ENCODE data around the gene CD200R1L. TPM values are rescaled to one million over a fixed set of nuclear protein-coding genes. Genes with fewer than 3 reads are reported as not detected.

The CD200R1L gene
- total RNA-seq, 2 experiments from 2014 or later = not detected

DNA sequence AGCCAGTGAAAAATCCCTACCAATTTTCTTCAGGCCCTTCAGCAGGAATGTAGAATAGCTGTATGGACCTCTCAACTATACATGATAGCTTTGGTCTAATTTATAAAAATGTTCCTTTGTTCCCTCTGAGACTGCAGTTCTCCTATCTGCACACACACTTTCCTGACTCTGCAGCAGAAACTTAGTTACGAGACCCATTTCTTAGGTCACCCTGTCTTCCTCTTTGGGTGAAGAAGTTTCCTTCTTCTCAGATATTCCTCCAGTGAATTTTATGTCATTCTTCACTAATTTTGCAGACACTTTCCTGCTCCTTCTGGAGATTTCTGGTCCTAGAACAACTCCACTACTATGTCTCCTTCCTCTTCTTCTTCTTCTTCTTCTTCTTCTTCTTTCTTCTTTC, 42.6 kb downstream of the CD200R1L start:
- DNase-seq = no peak
- Mint-ChIP-seq H3K4me3 (no peak overlapping the region), H3K27ac (no peak overlapping the region), H3K27me3 (no peaks in the 10 kb centered on the region), H3K4me1 (ENCODE audit: low read depth) (peaks cover 41% of the 10 kb centered on the region), H3K36me3 (no peaks in the 10 kb centered on the region), H3K9me3 (no peaks in the 10 kb centered on the region)
- CTCF ChIA-PET = interaction anchor here (1.0 kb wide), 1 partner anchor 70 kb away, joined by 4 read pairs; no protein-coding TSS in a partner anchor
- POLR2A ChIA-PET = no interaction called here
- intact Hi-C loops (cut with micrococcal nuclease) = no loop called here

DNA sequence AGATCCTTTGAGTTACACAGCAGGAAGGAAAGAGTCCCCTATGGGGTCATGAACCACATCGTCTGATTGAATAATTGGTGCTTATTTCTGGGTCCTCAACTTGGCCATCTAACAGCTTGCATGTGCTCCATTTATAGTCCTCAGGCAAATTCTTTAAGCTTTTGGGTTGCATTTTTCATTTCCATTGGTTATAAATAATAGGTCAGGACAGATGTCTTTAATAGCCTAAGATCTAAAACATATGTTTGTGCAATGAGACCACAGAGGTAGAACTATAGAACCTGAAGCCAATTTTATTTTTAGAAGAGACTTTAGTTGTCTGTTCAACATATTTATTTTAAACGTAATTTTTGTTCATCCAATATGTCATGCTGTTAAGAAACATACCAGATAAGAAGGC, 43.2 kb downstream of the CD200R1L start:
- intact Hi-C loops (cut with micrococcal nuclease) = no loop called here
- ChIA-PET POLR2A (no interaction called here), CTCF (interaction anchor here (1.0 to 1.5 kb wide), 2 partner anchors 69 to 161 kb away, joined by 3 to 4 read pairs; no protein-coding TSS in a partner anchor)
- peaks cover 41% of the 10 kb centered on the region for H3K4me1 Mint-ChIP-seq (ENCODE audit: low read depth)
- DNase-seq = no peak
- H3K27ac Mint-ChIP-seq = no peak overlapping the region
- H3K27me3 Mint-ChIP-seq = no peaks in the 10 kb centered on the region
- no peak overlapping the region for H3K4me3 Mint-ChIP-seq
- H3K9me3 Mint-ChIP-seq = no peaks in the 10 kb centered on the region
- H3K36me3 Mint-ChIP-seq = no peaks in the 10 kb centered on the region

DNA sequence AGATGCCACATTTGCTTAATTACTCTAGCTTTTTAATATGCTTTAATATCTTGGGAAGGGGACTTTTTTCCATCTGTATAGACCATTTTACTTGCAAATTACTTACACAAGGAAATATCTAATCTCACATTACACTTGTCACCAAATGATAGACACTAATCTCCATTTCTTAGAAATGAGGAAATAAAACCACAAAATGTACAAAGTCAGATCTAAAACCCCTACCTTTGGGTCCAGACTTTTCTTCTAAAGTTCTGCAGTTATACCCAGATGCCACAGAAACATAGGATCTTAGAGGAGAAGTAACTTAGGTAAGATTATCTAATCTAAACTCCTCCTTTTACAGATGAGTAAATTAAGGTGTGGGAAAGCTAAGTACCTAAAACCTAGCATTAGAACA, 44.3 kb downstream of the CD200R1L start:
- ChIA-PET POLR2A (no interaction called here), CTCF (interaction anchor here (1.0 to 1.5 kb wide), 2 partner anchors 26 to 160 kb away, joined by 3 to 6 read pairs; no protein-coding TSS in a partner anchor)
- H3K27ac Mint-ChIP-seq = no peak overlapping the region
- no peaks in the 10 kb centered on the region for H3K36me3 Mint-ChIP-seq
- no peaks in the 10 kb centered on the region for H3K9me3 Mint-ChIP-seq
- intact Hi-C loops (cut with micrococcal nuclease) = no loop called here
- H3K4me3 Mint-ChIP-seq = no peak overlapping the region
- DNase-seq = no peak
- H3K27me3 Mint-ChIP-seq = no peaks in the 10 kb centered on the region
- H3K4me1 Mint-ChIP-seq (ENCODE audit: low read depth) = peaks cover 33% of the 10 kb centered on the region

GRCh38 chr3:112799946-112800345, 46.7 kb downstream of the CD200R1L start:
- CTCF ChIA-PET = interaction anchor here (0.6 kb wide), 1 partner anchor 10 kb away, joined by 3 read pairs; no protein-coding TSS in a partner anchor
- H3K36me3 Mint-ChIP-seq = no peaks in the 10 kb centered on the region
- intact Hi-C loops (cut with micrococcal nuclease) = no loop called here

GRCh38 chr3:112794622-112795172, 52.0 kb downstream of the CD200R1L start:
- Mint-ChIP-seq H3K27ac (no peak overlapping the region), H3K27me3 (no peaks in the 10 kb centered on the region), H3K36me3 (no peaks in the 10 kb centered on the region), H3K4me3 (no peak overlapping the region), H3K9me3 (no peaks in the 10 kb centered on the region), H3K4me1 (ENCODE audit: low read depth) (peaks cover 28% of the 10 kb centered on the region)
- ChIA-PET POLR2A (no interaction called here), CTCF (interaction anchor here (1.0 to 1.2 kb wide), 2 partner anchors 19 to 60 kb away, joined by 3 to 4 read pairs; no protein-coding TSS in a partner anchor)
- no peak for DNase-seq
- intact Hi-C loops (cut with micrococcal nuclease) = no loop called here

More at GRCh38 chr3:112799946-112800345, 46.7 kb downstream of the CD200R1L start:
- POLR2A ChIA-PET = no interaction called here
- Mint-ChIP-seq H3K27ac (no peak overlapping the region), H3K27me3 (no peaks in the 10 kb centered on the region), H3K4me1 (ENCODE audit: low read depth) (peaks cover 38% of the 10 kb centered on the region), H3K4me3 (no peak overlapping the region), H3K9me3 (no peaks in the 10 kb centered on the region)
- DNase-seq = no peak

DNA sequence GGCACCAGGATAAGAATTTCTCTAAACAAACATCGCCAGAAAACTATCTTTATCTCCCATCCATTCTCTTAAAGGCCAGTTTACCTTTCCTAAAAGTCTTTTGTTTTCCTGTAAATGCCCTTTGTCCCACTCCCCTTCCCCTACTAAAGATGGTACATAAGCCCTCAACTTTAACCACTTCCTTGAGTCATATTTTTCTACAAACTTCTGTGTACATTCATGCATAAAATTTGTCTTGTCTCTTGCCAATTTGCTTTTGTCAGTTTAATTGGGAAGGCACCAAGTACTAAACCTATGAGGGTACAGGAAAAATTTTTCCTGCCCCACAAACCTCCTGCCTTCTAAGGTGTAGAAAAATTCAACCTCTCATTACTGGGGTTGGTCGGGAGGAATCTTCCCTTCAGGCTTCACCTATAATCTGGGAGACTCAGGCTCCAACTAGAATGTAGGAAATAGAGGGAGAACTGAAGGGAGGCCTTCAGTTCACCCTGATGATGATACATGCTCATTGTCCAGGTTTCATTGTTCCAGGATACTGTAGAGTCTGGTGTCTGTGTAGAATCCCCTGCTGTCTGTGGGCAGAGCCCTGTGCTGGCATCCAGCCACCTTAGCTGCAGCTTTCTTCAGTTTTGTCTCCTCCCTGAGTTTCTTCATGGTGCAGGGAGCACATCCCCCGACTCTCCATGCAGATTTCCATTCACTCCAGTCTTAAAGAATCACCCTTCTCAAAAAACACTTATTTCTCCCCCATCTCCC, 53.2 kb downstream of the CD200R1L start:
- Mint-ChIP-seq H3K9me3 (no peaks in the 10 kb centered on the region), H3K27ac (no peak overlapping the region), H3K4me3 (no peak overlapping the region), H3K36me3 (no peaks in the 10 kb centered on the region), H3K27me3 (no peaks in the 10 kb centered on the region), H3K4me1 (ENCODE audit: low read depth) (peaks cover 27% of the 10 kb centered on the region)
- POLR2A ChIA-PET = no interaction called here
- CTCF ChIA-PET = interaction anchor here (0.8 to 1.5 kb wide), 3 partner anchors 20 to 192 kb away, joined by 3 read pairs; no protein-coding TSS in a partner anchor
- intact Hi-C loops (cut with micrococcal nuclease) = no loop called here
- no peak for DNase-seq

DNA sequence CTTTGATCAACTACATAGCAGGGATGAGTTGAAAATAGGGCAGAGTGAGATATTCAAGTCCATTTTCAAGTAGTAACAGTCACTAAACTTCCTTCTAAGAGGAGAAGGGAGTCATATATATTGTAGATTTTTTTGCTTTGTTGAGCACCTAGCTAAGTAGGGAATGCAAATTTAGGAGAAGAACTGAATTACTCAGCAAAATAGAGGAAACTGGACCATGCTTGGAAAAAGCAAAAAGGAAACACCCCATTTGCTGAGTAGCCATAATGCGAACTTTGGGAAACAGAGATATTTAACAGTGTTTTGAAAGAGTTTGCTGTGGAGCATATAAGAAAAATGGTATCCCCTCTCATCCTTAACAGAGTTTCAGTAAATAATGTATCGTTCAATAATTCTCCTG, 54.9 kb downstream of the CD200R1L start:
- Mint-ChIP-seq H3K4me1 (ENCODE audit: low read depth) (peaks cover 27% of the 10 kb centered on the region), H3K27me3 (no peaks in the 10 kb centered on the region), H3K4me3 (no peak overlapping the region), H3K27ac (no peak overlapping the region), H3K36me3 (no peaks in the 10 kb centered on the region), H3K9me3 (peaks cover 10% of the 10 kb centered on the region)
- no peak for DNase-seq
- CTCF ChIA-PET = interaction anchor here (1.5 kb wide), 1 partner anchor 194 kb away, joined by 3 read pairs; no protein-coding TSS in a partner anchor
- intact Hi-C loops (cut with micrococcal nuclease) = no loop called here
- POLR2A ChIA-PET = no interaction called here

- DNase-seq = no peak
- CTCF ChIA-PET = interaction anchor here (0.8 kb wide), 1 partner anchor 11 kb away, joined by 3 read pairs; no protein-coding TSS in a partner anchor
- POLR2A ChIA-PET = no interaction called here
- Mint-ChIP-seq H3K9me3 (peaks cover 10% of the 10 kb centered on the region), H3K4me1 (ENCODE audit: low read depth) (peaks cover 18% of the 10 kb centered on the region), H3K27ac (no peak overlapping the region), H3K36me3 (no peaks in the 10 kb centered on the region), H3K4me3 (no peak overlapping the region), H3K27me3 (no peaks in the 10 kb centered on the region)
- intact Hi-C loops (cut with micrococcal nuclease) = no loop called here
These were observed 56.9 kb downstream of the CD200R1L start for GRCh38 chr3:112789787-112790186.

GRCh38 chr3:112786881-112787579, 59.6 kb downstream of the CD200R1L start:
- ChIA-PET POLR2A (no interaction called here), CTCF (no interaction called here)
- no peak for DNase-seq
- H3K9me3 Mint-ChIP-seq = peaks cover 10% of the 10 kb centered on the region
- H3K4me1 Mint-ChIP-seq (ENCODE audit: low read depth) = no peaks in the 10 kb centered on the region
- no peaks in the 10 kb centered on the region for H3K36me3 Mint-ChIP-seq
- no peaks in the 10 kb centered on the region for H3K27me3 Mint-ChIP-seq
- no peak overlapping the region for H3K4me3 Mint-ChIP-seq
- no peak overlapping the region for H3K27ac Mint-ChIP-seq
- intact Hi-C loops (cut with micrococcal nuclease) = no loop called here

- ChIA-PET CTCF (no interaction called here), POLR2A (no interaction called here)
- intact Hi-C loops (cut with micrococcal nuclease) = no loop called here
- Mint-ChIP-seq H3K4me1 (ENCODE audit: low read depth) (no peaks in the 10 kb centered on the region), H3K27me3 (no peaks in the 10 kb centered on the region), H3K4me3 (no peak overlapping the region), H3K27ac (no peak overlapping the region), H3K9me3 (peaks cover 10% of the 10 kb centered on the region), H3K36me3 (no peaks in the 10 kb centered on the region)
- DNase-seq = no peak
These were observed 60.6 kb downstream of the CD200R1L start for GRCh38 chr3:112786002-112786590.

GRCh38 chr3:112785321-112786001, 61.2 kb downstream of the CD200R1L start:
- ChIA-PET POLR2A (no interaction called here), CTCF (no interaction called here)
- no peaks in the 10 kb centered on the region for H3K27me3 Mint-ChIP-seq
- no peak overlapping the region for H3K27ac Mint-ChIP-seq
- no peak for DNase-seq
- H3K36me3 Mint-ChIP-seq = no peaks in the 10 kb centered on the region
- no peaks in the 10 kb centered on the region for H3K4me1 Mint-ChIP-seq (ENCODE audit: low read depth)
- peaks cover 10% of the 10 kb centered on the region for H3K9me3 Mint-ChIP-seq
- intact Hi-C loops (cut with micrococcal nuclease) = no loop called here
- H3K4me3 Mint-ChIP-seq = no peak overlapping the region

DNA sequence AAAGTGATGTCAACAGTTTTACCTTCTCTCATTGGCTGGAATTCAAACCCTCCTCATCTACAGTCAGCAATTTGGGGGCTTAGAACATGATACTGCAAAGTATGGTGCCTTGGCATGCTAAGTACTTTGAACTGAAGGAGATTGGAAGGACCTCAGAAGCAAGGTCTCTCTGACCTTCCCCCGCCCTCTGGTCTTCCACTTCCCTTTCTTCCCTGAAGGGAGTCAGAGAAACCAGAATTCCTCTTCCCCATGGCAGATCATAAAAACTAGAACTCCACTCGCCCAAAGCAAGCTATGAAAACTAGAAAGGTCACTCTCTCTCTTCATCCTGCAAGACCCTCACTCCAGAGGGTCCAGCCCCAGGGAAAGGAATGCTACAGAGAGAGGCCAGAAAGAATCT, 64.2 kb downstream of the CD200R1L start:
- H3K27me3 Mint-ChIP-seq = no peaks in the 10 kb centered on the region
- H3K36me3 Mint-ChIP-seq = no peaks in the 10 kb centered on the region
- POLR2A ChIA-PET = no interaction called here
- no peak overlapping the region for H3K4me3 Mint-ChIP-seq
- peaks cover 5% of the 10 kb centered on the region for H3K4me1 Mint-ChIP-seq (ENCODE audit: low read depth)
- peaks cover 1% of the 10 kb centered on the region for H3K9me3 Mint-ChIP-seq
- intact Hi-C loops (cut with micrococcal nuclease) = no loop called here
- DNase-seq = no peak
- CTCF ChIA-PET = no interaction called here
- H3K27ac Mint-ChIP-seq = no peak overlapping the region
